ENCODE data around the gene KRTAP10-12. TPM values are rescaled to one million over a fixed set of nuclear protein-coding genes. Genes with fewer than 3 reads are reported as not detected.

The KRTAP10-12 gene
- polyA plus RNA-seq, 2 of the 4 experiments (the other 2 are of a cell fraction), result not detected

- Histone ChIP-seq H3K4me3 (no peak overlapping the region), H3K27ac (no peak overlapping the region), H3K4me1 (peaks cover 12% of the 10 kb centered on the region), H3K9me3 (no peaks in the 10 kb centered on the region), H3K4me2 (no peak overlapping the region)
- WGBS (ENCODE audit: missing lambda C conversion rate), result 53% methylated on average over 6 of the region's 11 CpGs
- no peak for TF ChIP-seq CHD4 (IDR thresholded peaks at IDR 0.05; ENCODE audit: borderline replicate concordance)
- no peak for TF ChIP-seq FOSB (CRISPR knock-in tag; IDR thresholded peaks at IDR 0.05)
- TF ChIP-seq TFCP2L1 (CRISPR knock-in tag; IDR thresholded peaks at IDR 0.05), result no peak
- no peak for TF ChIP-seq JUNB (IDR thresholded peaks at IDR 0.05)
- TF ChIP-seq TP53 (CRISPR knock-in tag; IDR thresholded peaks at IDR 0.05), result no peak
- TF ChIP-seq EHMT2 (IDR thresholded peaks at IDR 0.05; ENCODE audit: low read depth), result no peak
- no peak for TF ChIP-seq USF2 (IDR thresholded peaks at IDR 0.05)
- no peak for TF ChIP-seq FOXS1 (CRISPR knock-in tag; IDR thresholded peaks at IDR 0.05)
- TF ChIP-seq, protein P1, sequence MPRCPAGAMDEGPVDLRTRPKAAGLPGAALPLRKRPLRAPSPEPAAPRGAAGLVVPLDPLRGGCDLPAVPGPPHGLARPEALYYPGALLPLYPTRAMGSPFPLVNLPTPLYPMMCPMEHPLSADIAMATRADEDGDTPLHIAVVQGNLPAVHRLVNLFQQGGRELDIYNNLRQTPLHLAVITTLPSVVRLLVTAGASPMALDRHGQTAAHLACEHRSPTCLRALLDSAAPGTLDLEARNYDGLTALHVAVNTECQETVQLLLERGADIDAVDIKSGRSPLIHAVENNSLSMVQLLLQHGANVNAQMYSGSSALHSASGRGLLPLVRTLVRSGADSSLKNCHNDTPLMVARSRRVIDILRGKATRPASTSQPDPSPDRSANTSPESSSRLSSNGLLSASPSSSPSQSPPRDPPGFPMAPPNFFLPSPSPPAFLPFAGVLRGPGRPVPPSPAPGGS (IDR thresholded peaks at IDR 0.05), result no peak
- no peak for DNase-seq (ENCODE audit: low read depth in 1 of 2, low spot score in 1 of 2)
- ATAC-seq, result no peak
- FAIRE-seq, result no peak
- ChIA-PET POLR2A (no interaction called here), CTCF (interaction anchor here (1.0 kb wide), 1 partner anchor 10 kb away, joined by 4 read pairs; no protein-coding TSS in a partner anchor)
These were observed 36.0 kb downstream of the KRTAP10-12 start for GRCh38 chr21:44732956-44733355.

DNA sequence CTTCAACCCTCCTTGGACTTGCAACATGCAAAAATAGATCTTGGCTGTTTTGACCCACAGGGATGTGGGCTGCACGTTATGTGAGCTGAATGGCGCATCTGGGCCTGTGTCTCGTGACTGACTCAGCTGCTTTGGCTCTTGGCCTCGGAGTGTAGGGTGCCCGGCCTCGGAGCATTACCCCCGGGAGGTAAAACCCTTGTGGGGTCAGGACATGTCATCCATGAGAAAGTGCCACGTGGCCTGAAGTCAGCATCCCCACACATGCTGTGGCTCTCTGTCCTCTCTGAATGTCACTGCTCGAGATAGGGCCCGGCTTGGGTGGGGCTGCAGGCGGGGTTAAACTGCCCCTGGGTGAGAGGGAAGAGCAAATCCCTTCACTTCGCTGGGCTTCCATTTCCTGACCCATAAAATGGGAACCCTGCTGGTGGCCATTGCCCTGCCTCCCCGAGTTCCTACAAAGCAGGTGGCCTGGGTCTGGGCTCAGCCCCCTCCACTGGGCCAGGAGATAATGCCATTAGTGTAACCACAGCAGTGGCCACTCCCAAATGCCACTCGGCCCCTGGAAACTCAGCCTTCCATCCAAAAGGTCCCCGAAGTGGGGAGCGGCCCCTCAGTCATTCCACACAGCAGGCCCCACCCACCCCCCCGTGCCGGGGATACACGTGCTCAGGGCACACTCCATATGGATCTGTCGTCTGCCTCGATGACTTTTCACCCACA, 37.2 kb downstream of the KRTAP10-12 start:
- FAIRE-seq (no peak), DNase-seq (ENCODE audit: low read depth in 1 of 2, low spot score in 1 of 2) (no peak), ATAC-seq (no peak)
- TF ChIP-seq E2F6 (IDR thresholded peaks at IDR 0.05; ENCODE audit: borderline replicate concordance, low read depth) (no peak), EHF (CRISPR knock-in tag; IDR thresholded peaks at IDR 0.05) (no peak), EHMT2 (IDR thresholded peaks at IDR 0.05; ENCODE audit: low read depth) (no peak), MAZ (IDR thresholded peaks at IDR 0.05; ENCODE audit: borderline replicate concordance, low read depth, low read length) (no peak), JUNB (IDR thresholded peaks at IDR 0.05) (no peak)
- TF ChIP-seq, protein P2, sequence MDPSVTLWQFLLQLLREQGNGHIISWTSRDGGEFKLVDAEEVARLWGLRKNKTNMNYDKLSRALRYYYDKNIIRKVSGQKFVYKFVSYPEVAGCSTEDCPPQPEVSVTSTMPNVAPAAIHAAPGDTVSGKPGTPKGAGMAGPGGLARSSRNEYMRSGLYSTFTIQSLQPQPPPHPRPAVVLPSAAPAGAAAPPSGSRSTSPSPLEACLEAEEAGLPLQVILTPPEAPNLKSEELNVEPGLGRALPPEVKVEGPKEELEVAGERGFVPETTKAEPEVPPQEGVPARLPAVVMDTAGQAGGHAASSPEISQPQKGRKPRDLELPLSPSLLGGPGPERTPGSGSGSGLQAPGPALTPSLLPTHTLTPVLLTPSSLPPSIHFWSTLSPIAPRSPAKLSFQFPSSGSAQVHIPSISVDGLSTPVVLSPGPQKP (IDR thresholded peaks at IDR 0.05; ENCODE audit: low read depth, low read length), result no peak
- ChIA-PET CTCF (interaction anchor here (1.0 kb wide), 1 partner anchor 8 kb away, joined by 4 read pairs; no protein-coding TSS in a partner anchor), POLR2A (no interaction called here)
- Histone ChIP-seq H3K4me2 (no peak overlapping the region), H3K4me3 (no peak overlapping the region), H3K4me1 (peaks cover 12% of the 10 kb centered on the region), H3K27ac (no peak overlapping the region), H3K9me3 (no peaks in the 10 kb centered on the region)
- 62% methylated on average over 8 of the region's 21 CpGs for WGBS (ENCODE audit: missing lambda C conversion rate)

GRCh38 chr21:44734841-44735240, 37.9 kb downstream of the KRTAP10-12 start:
- ChIA-PET CTCF (no interaction called here), POLR2A (no interaction called here)
- no peak for DNase-seq (ENCODE audit: low read depth in 1 of 2, low spot score in 1 of 2)
- no peak for ATAC-seq
- Histone ChIP-seq H3K4me3 (no peak overlapping the region), H3K27ac (no peak overlapping the region), H3K4me2 (no peak overlapping the region), H3K4me1 (peaks cover 12% of the 10 kb centered on the region), H3K9me3 (no peaks in the 10 kb centered on the region)
- no peak for FAIRE-seq
- 93% methylated on average over 11 of the region's 17 CpGs for WGBS (ENCODE audit: missing lambda C conversion rate)
- TF ChIP-seq NFE2L2 (conservative IDR thresholded peaks at IDR 0.05; ENCODE audit: low read length) (no peak), FOSB (CRISPR knock-in tag; IDR thresholded peaks at IDR 0.05) (no peak), JUNB (IDR thresholded peaks at IDR 0.05) (no peak), CBX8 (IDR thresholded peaks at IDR 0.05) (no peak), POLR2AphosphoS2 (conservative IDR thresholded peaks at IDR 0.05; ENCODE audit: low read length) (no peak), HOXB5 (CRISPR knock-in tag; IDR thresholded peaks at IDR 0.05) (no peak)
- TF ChIP-seq, protein P3, sequence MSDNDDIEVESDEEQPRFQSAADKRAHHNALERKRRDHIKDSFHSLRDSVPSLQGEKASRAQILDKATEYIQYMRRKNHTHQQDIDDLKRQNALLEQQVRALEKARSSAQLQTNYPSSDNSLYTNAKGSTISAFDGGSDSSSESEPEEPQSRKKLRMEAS (IDR thresholded peaks at IDR 0.05), result no peak
- TF ChIP-seq, protein P4, sequence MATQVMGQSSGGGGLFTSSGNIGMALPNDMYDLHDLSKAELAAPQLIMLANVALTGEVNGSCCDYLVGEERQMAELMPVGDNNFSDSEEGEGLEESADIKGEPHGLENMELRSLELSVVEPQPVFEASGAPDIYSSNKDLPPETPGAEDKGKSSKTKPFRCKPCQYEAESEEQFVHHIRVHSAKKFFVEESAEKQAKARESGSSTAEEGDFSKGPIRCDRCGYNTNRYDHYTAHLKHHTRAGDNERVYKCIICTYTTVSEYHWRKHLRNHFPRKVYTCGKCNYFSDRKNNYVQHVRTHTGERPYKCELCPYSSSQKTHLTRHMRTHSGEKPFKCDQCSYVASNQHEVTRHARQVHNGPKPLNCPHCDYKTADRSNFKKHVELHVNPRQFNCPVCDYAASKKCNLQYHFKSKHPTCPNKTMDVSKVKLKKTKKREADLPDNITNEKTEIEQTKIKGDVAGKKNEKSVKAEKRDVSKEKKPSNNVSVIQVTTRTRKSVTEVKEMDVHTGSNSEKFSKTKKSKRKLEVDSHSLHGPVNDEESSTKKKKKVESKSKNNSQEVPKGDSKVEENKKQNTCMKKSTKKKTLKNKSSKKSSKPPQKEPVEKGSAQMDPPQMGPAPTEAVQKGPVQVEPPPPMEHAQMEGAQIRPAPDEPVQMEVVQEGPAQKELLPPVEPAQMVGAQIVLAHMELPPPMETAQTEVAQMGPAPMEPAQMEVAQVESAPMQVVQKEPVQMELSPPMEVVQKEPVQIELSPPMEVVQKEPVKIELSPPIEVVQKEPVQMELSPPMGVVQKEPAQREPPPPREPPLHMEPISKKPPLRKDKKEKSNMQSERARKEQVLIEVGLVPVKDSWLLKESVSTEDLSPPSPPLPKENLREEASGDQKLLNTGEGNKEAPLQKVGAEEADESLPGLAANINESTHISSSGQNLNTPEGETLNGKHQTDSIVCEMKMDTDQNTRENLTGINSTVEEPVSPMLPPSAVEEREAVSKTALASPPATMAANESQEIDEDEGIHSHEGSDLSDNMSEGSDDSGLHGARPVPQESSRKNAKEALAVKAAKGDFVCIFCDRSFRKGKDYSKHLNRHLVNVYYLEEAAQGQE (IDR thresholded peaks at IDR 0.05), result no peak
- TF ChIP-seq, protein P5, sequence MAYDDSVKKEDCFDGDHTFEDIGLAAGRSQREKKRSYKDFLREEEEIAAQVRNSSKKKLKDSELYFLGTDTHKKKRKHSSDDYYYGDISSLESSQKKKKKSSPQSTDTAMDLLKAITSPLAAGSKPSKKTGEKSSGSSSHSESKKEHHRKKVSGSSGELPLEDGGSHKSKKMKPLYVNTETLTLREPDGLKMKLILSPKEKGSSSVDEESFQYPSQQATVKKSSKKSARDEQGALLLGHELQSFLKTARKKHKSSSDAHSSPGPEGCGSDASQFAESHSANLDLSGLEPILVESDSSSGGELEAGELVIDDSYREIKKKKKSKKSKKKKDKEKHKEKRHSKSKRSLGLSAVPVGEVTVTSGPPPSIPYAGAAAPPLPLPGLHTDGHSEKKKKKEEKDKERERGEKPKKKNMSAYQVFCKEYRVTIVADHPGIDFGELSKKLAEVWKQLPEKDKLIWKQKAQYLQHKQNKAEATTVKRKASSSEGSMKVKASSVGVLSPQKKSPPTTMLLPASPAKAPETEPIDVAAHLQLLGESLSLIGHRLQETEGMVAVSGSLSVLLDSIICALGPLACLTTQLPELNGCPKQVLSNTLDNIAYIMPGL (CRISPR knock-in tag; IDR thresholded peaks at IDR 0.05; ENCODE audit: borderline replicate concordance), result no peak
